ENCODE measurements around the gene MTCL3.

MTCL3 gene

DNA sequence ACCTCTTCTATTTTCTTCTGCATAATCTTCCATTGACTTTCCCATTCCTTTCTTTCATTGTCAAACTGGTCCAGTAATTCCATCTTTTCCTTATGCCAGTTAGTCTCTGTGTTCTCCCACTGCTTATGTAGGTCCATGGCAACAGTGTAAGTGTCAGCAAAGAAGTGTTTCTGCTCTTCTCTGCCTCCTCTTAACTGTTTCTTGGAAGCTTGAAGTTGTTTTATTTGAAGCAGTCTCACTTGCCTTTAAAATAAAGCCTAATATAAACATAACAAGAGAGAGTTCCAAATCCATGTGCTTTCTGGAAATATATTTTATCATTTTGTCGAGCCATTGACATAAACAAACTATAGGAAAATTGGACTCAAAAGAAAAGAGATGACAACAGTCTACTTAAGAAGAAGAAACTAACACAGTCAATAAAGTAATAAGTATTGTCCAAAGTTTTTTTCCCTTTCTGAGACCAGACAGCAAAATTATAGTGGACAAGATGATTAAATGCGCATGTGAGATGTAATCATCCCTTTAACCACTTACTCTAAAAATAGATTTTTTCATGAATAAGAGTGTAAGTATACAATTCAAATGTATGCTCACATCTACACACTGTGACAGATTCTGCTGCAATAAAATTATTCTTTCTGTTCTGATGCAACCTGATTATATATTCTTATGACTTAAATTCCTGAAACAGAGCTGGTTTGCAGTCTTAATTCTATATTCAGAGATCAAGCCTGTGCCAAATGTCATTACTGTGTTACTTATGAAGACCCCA, 65.1 kb downstream of the MTCL3 start:
- no peak overlapping the region for H3K4me3 ChIP-seq (ENCODE audit: low read depth, low read length, poor library complexity, severe bottlenecking)
- H3K4me1 ChIP-seq (ENCODE audit: insufficient read depth, low read length, poor library complexity, severe bottlenecking) = peaks cover 53% of the 10 kb centered on the region
- H3K9me3 ChIP-seq (ENCODE audit: low read depth, low read length, poor library complexity, severe bottlenecking) = no peaks in the 10 kb centered on the region
- intact Hi-C loops (cut with micrococcal nuclease; ENCODE audit: unreplicated experiment) = no loop called here
- POLR2A ChIA-PET (ENCODE audit: low non-redundant PET) = no interaction called here
- CTCF ChIA-PET = no interaction called here
- no peaks in the 10 kb centered on the region for H3K27me3 ChIP-seq (replicated peaks; ENCODE audit: insufficient read depth, low read depth, low read length, poor library complexity)
- H3K36me3 ChIP-seq (ENCODE audit: insufficient read depth, low read length, poor library complexity, severe bottlenecking) = peaks cover 7% of the 10 kb centered on the region
- BruUV-seq (replicated peaks) = no TSS peak
- H3K27ac ChIP-seq (ENCODE audit: low read depth, low read length, poor library complexity, severe bottlenecking) = peak overlapping the region; percentile 41
- TF ChIP-seq EZH2 (IDR thresholded peaks at IDR 0.05; ENCODE audit: borderline replicate concordance, low read depth, low read length, poor library complexity, severe bottlenecking) = no peak
- TF ChIP-seq, protein P1, sequence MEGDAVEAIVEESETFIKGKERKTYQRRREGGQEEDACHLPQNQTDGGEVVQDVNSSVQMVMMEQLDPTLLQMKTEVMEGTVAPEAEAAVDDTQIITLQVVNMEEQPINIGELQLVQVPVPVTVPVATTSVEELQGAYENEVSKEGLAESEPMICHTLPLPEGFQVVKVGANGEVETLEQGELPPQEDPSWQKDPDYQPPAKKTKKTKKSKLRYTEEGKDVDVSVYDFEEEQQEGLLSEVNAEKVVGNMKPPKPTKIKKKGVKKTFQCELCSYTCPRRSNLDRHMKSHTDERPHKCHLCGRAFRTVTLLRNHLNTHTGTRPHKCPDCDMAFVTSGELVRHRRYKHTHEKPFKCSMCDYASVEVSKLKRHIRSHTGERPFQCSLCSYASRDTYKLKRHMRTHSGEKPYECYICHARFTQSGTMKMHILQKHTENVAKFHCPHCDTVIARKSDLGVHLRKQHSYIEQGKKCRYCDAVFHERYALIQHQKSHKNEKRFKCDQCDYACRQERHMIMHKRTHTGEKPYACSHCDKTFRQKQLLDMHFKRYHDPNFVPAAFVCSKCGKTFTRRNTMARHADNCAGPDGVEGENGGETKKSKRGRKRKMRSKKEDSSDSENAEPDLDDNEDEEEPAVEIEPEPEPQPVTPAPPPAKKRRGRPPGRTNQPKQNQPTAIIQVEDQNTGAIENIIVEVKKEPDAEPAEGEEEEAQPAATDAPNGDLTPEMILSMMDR (conservative IDR thresholded peaks at IDR 0.05; ENCODE audit: low read depth, low read length) = no peak
- no peak for DNase-seq (ENCODE audit: low spot score)

DNA sequence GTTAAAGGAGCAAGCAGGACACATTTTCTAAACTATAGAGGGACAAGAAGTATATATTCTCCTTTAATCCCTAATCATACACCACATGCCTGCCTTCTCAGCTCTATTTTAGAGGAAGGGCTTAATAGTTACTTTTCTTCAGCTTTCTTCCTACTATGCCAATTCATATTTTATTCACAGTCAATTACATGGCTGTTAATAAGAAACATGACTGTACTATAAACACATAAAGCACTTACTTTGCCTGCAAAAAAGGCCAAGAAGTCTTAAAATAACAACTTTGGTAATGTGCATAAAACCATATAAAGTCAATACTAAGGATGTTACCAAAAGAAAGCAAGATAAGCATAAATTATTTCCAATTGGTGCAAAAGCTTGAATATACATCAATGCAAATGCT, 66.3 kb downstream of the MTCL3 start:
- no peak for TF ChIP-seq EZH2 (IDR thresholded peaks at IDR 0.05; ENCODE audit: borderline replicate concordance, low read depth, low read length, poor library complexity, severe bottlenecking)
- TF ChIP-seq, protein P1 (conservative IDR thresholded peaks at IDR 0.05; ENCODE audit: low read depth, low read length) = no peak
- no peaks in the 10 kb centered on the region for H3K9me3 ChIP-seq (ENCODE audit: low read depth, low read length, poor library complexity, severe bottlenecking)
- no peak overlapping the region for H3K4me3 ChIP-seq (ENCODE audit: low read depth, low read length, poor library complexity, severe bottlenecking)
- intact Hi-C loops (cut with micrococcal nuclease; ENCODE audit: unreplicated experiment) = no loop called here
- H3K36me3 ChIP-seq (ENCODE audit: insufficient read depth, low read length, poor library complexity, severe bottlenecking) = peaks cover 12% of the 10 kb centered on the region
- CTCF ChIA-PET = no interaction called here
- DNase-seq (ENCODE audit: low spot score) = no peak
- no peaks in the 10 kb centered on the region for H3K27me3 ChIP-seq (replicated peaks; ENCODE audit: insufficient read depth, low read depth, low read length, poor library complexity)
- BruUV-seq (replicated peaks) = no TSS peak
- POLR2A ChIA-PET (ENCODE audit: low non-redundant PET) = no interaction called here
- H3K27ac ChIP-seq (ENCODE audit: low read depth, low read length, poor library complexity, severe bottlenecking) = no peak overlapping the region
- peaks cover 41% of the 10 kb centered on the region for H3K4me1 ChIP-seq (ENCODE audit: insufficient read depth, low read length, poor library complexity, severe bottlenecking)

DNA sequence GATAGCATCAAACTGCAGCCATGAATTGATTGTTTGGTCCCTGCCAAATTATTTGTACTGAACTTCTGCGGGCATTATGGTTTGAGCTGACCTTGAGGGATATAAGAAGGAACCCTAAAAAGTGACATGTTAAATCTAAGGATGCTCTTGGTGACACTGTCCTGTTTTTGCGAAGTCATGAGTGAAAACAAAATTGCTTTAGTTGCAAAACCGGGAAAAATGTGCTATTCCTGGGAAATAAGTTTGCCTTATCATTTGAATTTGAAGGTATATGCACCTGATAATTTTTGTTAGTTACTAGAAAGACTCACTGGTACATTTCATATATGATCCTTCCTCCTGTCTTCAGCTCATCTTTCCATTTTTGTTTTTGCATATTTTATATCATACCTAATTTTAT, 67.7 kb downstream of the MTCL3 start:
- DNase-seq (ENCODE audit: low spot score) = no peak
- Histone ChIP-seq H3K36me3 (ENCODE audit: insufficient read depth, low read length, poor library complexity, severe bottlenecking) (peaks cover 26% of the 10 kb centered on the region), H3K4me3 (ENCODE audit: low read depth, low read length, poor library complexity, severe bottlenecking) (no peak overlapping the region), H3K9me3 (ENCODE audit: low read depth, low read length, poor library complexity, severe bottlenecking) (no peaks in the 10 kb centered on the region), H3K27ac (ENCODE audit: low read depth, low read length, poor library complexity, severe bottlenecking) (no peak overlapping the region), H3K4me1 (ENCODE audit: insufficient read depth, low read length, poor library complexity, severe bottlenecking) (peaks cover 27% of the 10 kb centered on the region), H3K27me3 (replicated peaks; ENCODE audit: insufficient read depth, low read depth, low read length, poor library complexity) (no peaks in the 10 kb centered on the region)
- no peak for TF ChIP-seq EZH2 (IDR thresholded peaks at IDR 0.05; ENCODE audit: borderline replicate concordance, low read depth, low read length, poor library complexity, severe bottlenecking)
- TF ChIP-seq, protein P1 (conservative IDR thresholded peaks at IDR 0.05; ENCODE audit: low read depth, low read length) = no peak
- CTCF ChIA-PET = no interaction called here
- BruUV-seq (replicated peaks) = no TSS peak
- intact Hi-C loops (cut with micrococcal nuclease; ENCODE audit: unreplicated experiment) = no loop called here
- POLR2A ChIA-PET (ENCODE audit: low non-redundant PET) = no interaction called here
